GM19351 (cell line): ENCODE measurements around the gene LKAAEAR1.

Experiments used
- ATAC-seq: cut with Tn5 transposase; IDR thresholded peaks from one replicate; pipeline ENCODE4 v1.9.1; 2021; ENCODE audit warnings: mild to moderate bottlenecking, moderate library complexity; ENCODE audit not compliant: unreplicated experiment

The LKAAEAR1 gene

GRCh38 chr20:64080813-64081623 is 3.2 kb downstream of the LKAAEAR1 start:
- no peak for ATAC-seq

GRCh38 chr20:64080013-64080812 is 4.0 kb downstream of the LKAAEAR1 start, which contains the start of gene OPRL1:
Gene OPRL1, plus strand, starts transcription at chr20:64080082. Its CDS starts 12,639 bp downstream, at chr20:64092721.
- peak; percentile 5 for ATAC-seq

DNA sequence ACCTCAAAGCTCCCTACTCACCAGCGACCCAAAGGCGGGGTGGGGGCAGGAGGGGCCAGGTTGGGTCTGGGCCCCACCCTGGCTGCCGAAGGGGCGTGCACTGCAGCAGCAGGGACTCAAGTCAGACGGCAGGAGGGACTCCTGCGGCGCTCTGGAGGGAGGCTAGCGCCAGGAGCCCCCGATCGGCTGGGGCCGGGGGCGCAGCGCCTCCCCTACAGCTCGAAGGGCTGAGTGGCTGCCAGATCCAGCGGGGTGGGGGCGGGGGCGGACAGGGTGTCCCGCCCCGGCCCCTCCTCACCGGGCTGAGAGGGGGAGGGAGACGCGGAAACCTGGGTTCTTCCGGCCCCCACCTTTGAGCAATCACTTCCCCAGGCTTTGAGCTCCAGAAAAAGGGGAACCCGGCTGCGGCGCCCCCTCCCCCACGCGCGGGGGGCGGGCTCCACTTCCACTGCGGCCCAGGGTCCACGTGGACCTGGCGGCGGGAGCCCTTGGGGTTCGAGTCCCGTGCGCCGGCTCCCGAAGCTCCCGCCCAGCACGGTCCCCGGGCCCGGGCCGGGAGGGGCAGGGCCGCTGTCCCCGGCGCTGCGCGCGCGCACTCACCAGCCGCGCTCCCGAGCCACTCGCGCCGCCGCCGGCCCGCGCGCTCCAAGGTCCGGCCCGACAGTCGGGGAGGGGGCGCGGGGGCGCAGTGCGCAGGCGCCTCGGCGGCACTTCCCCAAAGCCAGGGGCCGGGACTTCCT is 4.8 kb downstream of the LKAAEAR1 start, which contains the start of gene RGS19:
TSS of gene RGS19 (minus strand) at position 246 of the 740 bp plus-strand sequence. CDS start 2,632 bp downstream, outside the sequence.
- ATAC-seq, result peak; percentile 37

DNA sequence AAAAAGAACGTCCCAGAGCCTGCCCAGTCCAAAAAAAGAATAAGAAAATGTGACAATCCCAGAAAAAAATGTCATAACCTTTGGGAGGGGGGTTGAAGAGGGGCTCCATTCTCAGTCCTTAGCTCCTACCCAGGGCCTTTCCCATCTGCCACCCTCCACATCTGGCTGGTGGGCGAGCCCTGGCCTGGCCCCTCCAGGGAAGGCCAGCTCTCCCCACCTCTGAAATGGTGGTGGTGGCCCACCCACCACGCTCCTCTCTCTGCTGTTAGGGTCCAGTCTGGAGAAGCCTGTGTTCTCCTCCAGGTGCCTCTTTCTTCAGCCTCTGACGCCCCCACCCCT is 5.3 kb downstream of the LKAAEAR1 start:
- ATAC-seq, result no peak

GRCh38 chr20:64077876-64078551 is 6.2 kb downstream of the LKAAEAR1 start:
- no peak for ATAC-seq

- no peak for ATAC-seq
Measured at GRCh38 chr20:64077541-64077875, 6.7 kb downstream of the LKAAEAR1 start.

DNA sequence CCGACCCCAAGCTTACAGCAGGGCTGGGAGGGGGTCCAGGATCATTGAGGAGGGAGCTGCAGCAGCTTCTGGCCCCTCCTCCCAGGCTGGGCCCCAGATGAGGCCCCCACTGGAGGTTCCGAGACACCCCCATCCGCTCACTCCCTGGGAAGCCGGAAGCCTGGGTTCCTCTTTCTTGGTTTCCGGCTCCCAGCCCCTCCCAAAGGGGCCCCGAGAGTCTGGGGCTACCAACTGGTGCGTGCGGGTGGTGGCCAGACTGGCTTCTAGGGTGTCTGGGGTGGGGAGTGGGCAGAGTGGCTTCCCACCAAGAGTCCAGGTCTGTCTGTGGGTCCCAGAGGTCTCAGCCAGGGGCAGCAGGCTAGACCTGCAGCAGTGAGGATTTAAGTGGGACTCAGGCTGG is 7.1 kb downstream of the LKAAEAR1 start:
- ATAC-seq, result no peak

GRCh38 chr20:64076061-64076997 is 7.9 kb downstream of the LKAAEAR1 start:
- ATAC-seq, result no peak

- ATAC-seq, result no peak
Measured at GRCh38 chr20:64075556-64075955, 8.6 kb downstream of the LKAAEAR1 start.

- ATAC-seq, result no peak
Measured at GRCh38 chr20:64074963-64075362, 9.2 kb downstream of the LKAAEAR1 start.

- ATAC-seq, result no peak
Measured at GRCh38 chr20:64074184-64074789, 9.9 kb downstream of the LKAAEAR1 start.

DNA sequence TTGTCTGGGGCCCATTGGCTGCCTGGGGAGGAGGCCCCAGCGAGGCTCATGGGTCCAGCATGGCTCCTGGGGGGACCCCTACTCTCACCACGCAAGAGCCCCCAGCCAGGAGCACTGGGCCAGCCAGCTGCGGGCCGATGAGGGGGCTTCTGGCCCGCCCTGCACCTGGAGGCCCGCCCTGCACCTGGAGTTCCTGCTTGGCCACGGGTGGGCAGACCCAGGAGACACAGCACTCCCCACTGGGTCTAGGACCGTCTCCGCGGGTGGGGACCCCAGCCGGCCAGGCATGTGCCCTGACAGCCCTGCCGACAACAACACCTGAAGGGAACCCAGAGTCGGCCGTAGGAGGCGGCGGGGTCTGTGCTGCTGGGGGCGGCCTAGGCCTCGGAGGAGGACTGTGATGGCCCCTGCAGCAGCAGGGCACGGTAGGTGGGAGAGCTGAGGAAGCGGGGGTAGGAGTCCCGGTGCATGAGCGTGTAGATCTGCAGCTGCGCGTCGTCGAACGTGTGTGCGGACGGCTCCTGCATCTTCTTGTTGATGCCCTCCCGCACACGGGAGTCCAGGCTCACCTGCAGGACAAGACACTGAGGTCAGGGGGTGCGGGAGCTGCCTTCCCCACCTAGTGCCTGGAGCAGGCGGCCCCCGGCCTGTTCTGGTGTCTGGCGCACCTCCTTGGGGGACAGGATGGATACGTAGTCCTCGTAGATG is 10.6 kb downstream of the LKAAEAR1 start:
- no peak for ATAC-seq

DNA sequence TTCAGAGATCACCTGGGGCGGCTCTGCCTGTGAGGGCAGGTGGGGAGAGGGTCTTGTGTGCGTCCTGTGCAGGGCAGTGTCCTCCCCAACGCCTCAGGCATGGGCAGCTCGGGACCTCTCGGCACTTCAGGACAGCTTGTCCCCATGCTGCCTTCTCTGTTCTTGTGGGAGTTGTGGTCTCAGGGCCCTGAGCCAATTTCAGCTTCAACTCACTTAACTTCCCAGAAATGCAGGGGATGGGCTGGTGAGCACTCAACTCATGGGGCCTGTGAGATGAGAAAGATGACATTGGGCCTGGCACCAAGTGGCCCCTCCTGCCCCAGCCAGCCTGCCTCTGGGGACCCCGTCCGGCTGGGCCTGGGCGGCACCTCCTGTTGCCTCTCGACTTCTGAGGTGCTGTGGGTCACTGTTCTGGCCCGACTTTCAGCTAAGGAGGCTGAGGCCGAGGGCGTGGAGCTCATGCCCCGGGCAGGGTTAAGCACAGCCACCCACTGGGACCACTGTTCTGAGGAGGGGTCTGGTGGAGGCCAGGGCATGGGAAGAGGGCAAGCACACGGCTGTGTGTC is 11.6 kb downstream of the LKAAEAR1 start:
- no peak for ATAC-seq

GRCh38 chr20:64071341-64072332 is 12.6 kb downstream of the LKAAEAR1 start:
- ATAC-seq, result no peak

GRCh38 chr20:64070244-64070993 is 13.8 kb downstream of the LKAAEAR1 start:
- no peak for ATAC-seq

GRCh38 chr20:64069614-64070243 is 14.5 kb downstream of the LKAAEAR1 start:
- no peak for ATAC-seq
